Psoas muscle (tissue), 8 donors: ENCODE data around the gene DXO. TPM values are rescaled to one million over a fixed set of nuclear protein-coding genes. Genes with fewer than 3 reads are reported as not detected.
"Not testable (repeated sequence)": the region's sequence is repeated elsewhere in the genome, so short reads cannot be mapped to it uniquely, and the experiment has no call there.

Experiments used
- ATAC-seq, 4 donors: fragments of 200-7000 bp; cut with Tn5 transposase; one replicate each; pipeline ENCODE4 v1.9.1; 2020; ENCODE audit warnings: moderate library complexity in 3 of 4, mild to moderate bottlenecking in 2 of 4
- DNase-seq, 2 donors: peaks; one replicate each; pipeline ENCODE4 v3.0.0-alpha.2; 2020
- H3K27ac ChIP-seq: fragments of 200-600 bp; one replicate; pipeline ENCODE4 v1.8.0; 2022
- H3K27me3 ChIP-seq, 3 donors: fragments of 200-600 bp in 1 of 3; one replicate each; pipeline versions ENCODE4 v1.6.1 to v1.8.0; 2013 to 2022; ENCODE audit warnings: low read length in 2 of 3, mild to moderate bottlenecking in 2 of 3, moderate library complexity in 1 of 3; ENCODE audit not compliant: insufficient read depth in 3 of 3
- H3K36me3 ChIP-seq, 2 donors: fragments of 200-600 bp in 1 of 2; one replicate each; pipeline versions ENCODE4 v1.6.1 to v1.8.0; 2013 to 2022; ENCODE audit warnings: low read depth in 1 of 2, mild to moderate bottlenecking in 1 of 2, moderate library complexity in 1 of 2; ENCODE audit not compliant: insufficient read depth in 1 of 2
- H3K4me1 ChIP-seq: fragments of 200-600 bp; one replicate; pipeline ENCODE4 v1.8.0; 2022
- H3K4me3 ChIP-seq: fragments of 200-600 bp; one replicate; pipeline ENCODE4 v1.8.0; 2022; ENCODE audit warnings: mild to moderate bottlenecking
- H3K9me3 ChIP-seq: fragments of 200-600 bp; one replicate; pipeline ENCODE4 v1.8.0; 2022
- CTCF ChIP-seq: fragments of 200-600 bp; IDR thresholded peaks from one replicate; pipeline ENCODE4 v1.8.0; 2022; ENCODE audit warnings: antibody characterized with exemption
- WGBS, 3 donors: extraction: QIAGEN DNeasy Blood & Tissue Kit; methylation state at CpG; one replicate each; pipeline versions ENCODE4 v1.1.6 to v1.1.7; 2013; 5-methylcytosine and 5-hydroxymethylcytosine counted together
- intact Hi-C, 2 donors: fragments of 100-400 bp; cut with DNase I; formaldehyde crosslinking; loops; one replicate each; pipeline versions ENCODE4 v1.11.0 to v1.14.2; 2022
- polyA plus RNA-seq, 3 donors: library from polyadenylated mRNA; stranded (reverse); fragments of 200-250 nt; gene quantifications; one replicate each; pipeline ENCODE4 v1.2.3, GENCODE V29; 2013
- total RNA-seq, 4 donors: library from RNA; stranded (reverse); fragmentation: NEBNext Ultra II Directional in 2 of 4; extraction: Animal tissue kit (Norgen Biotek cat#: 25700) in 2 of 4; gene quantifications; one replicate each; pipeline versions ENCODE4 v1.2.1 to v1.2.4, GENCODE V29; 2021 to 2023
- donor health status: healthy with polysubstance abuse.
- donor health status: DM: no; HTN: no; CAD: no; lungs with moderate emphysema.
- donor health status: Bipolar disorder and iron deficiency.
- donor health status: healthy.
- donor health status: DM: yes; HTN: yes; CAD: no.
- donor health status: DM: no; HTN: no; CAD: no.
- donor health status: DM: no; HTN: no; CAD: no.
- donor health status: DM: yes; HTN: yes; CAD: no.

DXO gene
- total and polyA plus RNA-seq, 7 donors = 7.4 to 20.6 (median 9.5) TPM

- Histone ChIP-seq H3K9me3 (no peaks in the 10 kb centered on the region), H3K4me3 (no peak overlapping the region), H3K27ac (no peak overlapping the region), H3K36me3 (no peaks in the 10 kb centered on the region), H3K4me1 (no peaks in the 10 kb centered on the region), H3K27me3 (no peaks in the 10 kb centered on the region)
- no peak for TF ChIP-seq CTCF
- 77 to 80% (median 78%) methylated on average over 9 of the region's 9 CpGs for WGBS, 3 donors
- DNase-seq (no peak), ATAC-seq (no peak)
- intact Hi-C loops = no loop called here
Measured at GRCh38 chr6:31935823-31936222, 36.1 kb downstream of the DXO start.

- no peaks in the 10 kb centered on the region for H3K9me3 ChIP-seq
- no peak overlapping the region for H3K4me3 ChIP-seq
- ATAC-seq (no peak), DNase-seq (no peak)
- no peaks in the 10 kb centered on the region for H3K4me1 ChIP-seq
- TF ChIP-seq CTCF = no peak
- intact Hi-C loops = no loop called here
- H3K27me3 ChIP-seq = no peaks in the 10 kb centered on the region
- WGBS, 3 donors = 57 to 60% (median 59%) methylated on average over 3 of the region's 3 CpGs
- H3K27ac ChIP-seq = no peak overlapping the region
- H3K36me3 ChIP-seq = no peaks in the 10 kb centered on the region
Measured at GRCh38 chr6:31935021-31935420, 36.9 kb downstream of the DXO start.

- TF ChIP-seq CTCF = no peak
- H3K4me1 ChIP-seq = no peaks in the 10 kb centered on the region
- 84 to 85% (median 85%) methylated on average over 19 of the region's 19 CpGs for WGBS, 3 donors
- H3K27me3 ChIP-seq = peaks cover 0 to under 1% (median 0%) of the 10 kb centered on the region in 3 donors
- no peaks in the 10 kb centered on the region for H3K9me3 ChIP-seq
- H3K36me3 ChIP-seq = no peaks in the 10 kb centered on the region
- DNase-seq (no peak), ATAC-seq (no peak)
- no peak overlapping the region for H3K27ac ChIP-seq
- H3K4me3 ChIP-seq = no peak overlapping the region
- intact Hi-C loops = no loop called here
Measured at GRCh38 chr6:31933537-31933936, 38.4 kb downstream of the DXO start.

GRCh38 chr6:31932137-31932536, 39.8 kb downstream of the DXO start:
- not testable (repeated sequence) for ATAC-seq

GRCh38 chr6:31930962-31931361, 41.0 kb downstream of the DXO start:
- no peak for TF ChIP-seq CTCF
- ATAC-seq (no peak), DNase-seq (no peak)
- intact Hi-C loops = no loop called here
- 77 to 97% (median 91%) methylated on average over 1 of the region's 1 CpG for WGBS, 3 donors
- Histone ChIP-seq H3K36me3 (no peaks in the 10 kb centered on the region), H3K27me3 (peaks cover 0 to 2% (median 0%) of the 10 kb centered on the region in 3 donors), H3K9me3 (no peaks in the 10 kb centered on the region), H3K4me3 (no peak overlapping the region), H3K4me1 (no peaks in the 10 kb centered on the region), H3K27ac (no peak overlapping the region)

More at GRCh38 chr6:31932137-31932536, 39.8 kb downstream of the DXO start:
- intact Hi-C loops, H3K27me3 ChIP-seq, H3K36me3 ChIP-seq, H3K9me3 ChIP-seq, H3K4me3 ChIP-seq, DNase-seq, H3K4me1 ChIP-seq, H3K27ac ChIP-seq: not testable (repeated sequence)
- 83 to 100% (median 89%) methylated on average over 1 to 25 of the region's 32 CpGs for WGBS, 3 donors
